Measurements from ENCODE around the gene FHAD1. TPM values are rescaled to one million over a fixed set of nuclear protein-coding genes. Genes with fewer than 3 reads are reported as not detected.

FHAD1 gene
- total RNA-seq, 4 donors from 2014 or later: 0.54 to 1.9 (median 0.75) TPM

DNA sequence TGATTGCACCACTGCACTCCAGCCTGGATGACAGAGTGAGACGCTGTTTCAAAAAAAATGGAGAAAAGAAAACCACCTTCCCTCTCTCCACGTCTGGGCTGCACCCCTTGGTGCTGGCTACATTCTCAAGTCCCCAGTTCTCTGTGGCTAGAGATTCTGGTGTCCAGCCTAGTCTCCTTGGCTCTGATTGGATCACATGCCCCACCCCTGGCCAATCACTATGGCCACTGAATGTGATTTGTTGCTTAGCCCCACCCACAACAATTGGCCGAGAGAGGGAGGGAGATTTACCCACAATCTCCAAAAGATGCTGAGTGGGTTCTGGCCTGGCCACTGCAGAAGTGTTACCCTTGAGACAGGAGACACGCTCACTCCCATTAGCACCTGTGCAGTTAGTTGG is 39.4 kb downstream of the FHAD1 start:
- no peak for DNase-seq
- Histone ChIP-seq H3K27me3 (no peaks in the 10 kb centered on the region), H3K9me3 (no peaks in the 10 kb centered on the region), H3K36me3 (no peaks in the 10 kb centered on the region), H3K4me1 (peaks cover 6 to 13% of the 10 kb centered on the region in 2 donors), H3K27ac (no peak overlapping the region), H3K4me3 (replicated peaks in 1 of 3) (no peak overlapping the region)
- intact Hi-C loops (cut with DNase I): no loop called here
- WGBS, 2 donors: 82 to 91% methylated on average over 4 of the region's 4 CpGs
- TF ChIP-seq, protein P1, sequence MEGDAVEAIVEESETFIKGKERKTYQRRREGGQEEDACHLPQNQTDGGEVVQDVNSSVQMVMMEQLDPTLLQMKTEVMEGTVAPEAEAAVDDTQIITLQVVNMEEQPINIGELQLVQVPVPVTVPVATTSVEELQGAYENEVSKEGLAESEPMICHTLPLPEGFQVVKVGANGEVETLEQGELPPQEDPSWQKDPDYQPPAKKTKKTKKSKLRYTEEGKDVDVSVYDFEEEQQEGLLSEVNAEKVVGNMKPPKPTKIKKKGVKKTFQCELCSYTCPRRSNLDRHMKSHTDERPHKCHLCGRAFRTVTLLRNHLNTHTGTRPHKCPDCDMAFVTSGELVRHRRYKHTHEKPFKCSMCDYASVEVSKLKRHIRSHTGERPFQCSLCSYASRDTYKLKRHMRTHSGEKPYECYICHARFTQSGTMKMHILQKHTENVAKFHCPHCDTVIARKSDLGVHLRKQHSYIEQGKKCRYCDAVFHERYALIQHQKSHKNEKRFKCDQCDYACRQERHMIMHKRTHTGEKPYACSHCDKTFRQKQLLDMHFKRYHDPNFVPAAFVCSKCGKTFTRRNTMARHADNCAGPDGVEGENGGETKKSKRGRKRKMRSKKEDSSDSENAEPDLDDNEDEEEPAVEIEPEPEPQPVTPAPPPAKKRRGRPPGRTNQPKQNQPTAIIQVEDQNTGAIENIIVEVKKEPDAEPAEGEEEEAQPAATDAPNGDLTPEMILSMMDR (IDR thresholded peaks at IDR 0.05): no peak
- no peak for TF ChIP-seq POLR2A (IDR thresholded peaks at IDR 0.05)

DNA sequence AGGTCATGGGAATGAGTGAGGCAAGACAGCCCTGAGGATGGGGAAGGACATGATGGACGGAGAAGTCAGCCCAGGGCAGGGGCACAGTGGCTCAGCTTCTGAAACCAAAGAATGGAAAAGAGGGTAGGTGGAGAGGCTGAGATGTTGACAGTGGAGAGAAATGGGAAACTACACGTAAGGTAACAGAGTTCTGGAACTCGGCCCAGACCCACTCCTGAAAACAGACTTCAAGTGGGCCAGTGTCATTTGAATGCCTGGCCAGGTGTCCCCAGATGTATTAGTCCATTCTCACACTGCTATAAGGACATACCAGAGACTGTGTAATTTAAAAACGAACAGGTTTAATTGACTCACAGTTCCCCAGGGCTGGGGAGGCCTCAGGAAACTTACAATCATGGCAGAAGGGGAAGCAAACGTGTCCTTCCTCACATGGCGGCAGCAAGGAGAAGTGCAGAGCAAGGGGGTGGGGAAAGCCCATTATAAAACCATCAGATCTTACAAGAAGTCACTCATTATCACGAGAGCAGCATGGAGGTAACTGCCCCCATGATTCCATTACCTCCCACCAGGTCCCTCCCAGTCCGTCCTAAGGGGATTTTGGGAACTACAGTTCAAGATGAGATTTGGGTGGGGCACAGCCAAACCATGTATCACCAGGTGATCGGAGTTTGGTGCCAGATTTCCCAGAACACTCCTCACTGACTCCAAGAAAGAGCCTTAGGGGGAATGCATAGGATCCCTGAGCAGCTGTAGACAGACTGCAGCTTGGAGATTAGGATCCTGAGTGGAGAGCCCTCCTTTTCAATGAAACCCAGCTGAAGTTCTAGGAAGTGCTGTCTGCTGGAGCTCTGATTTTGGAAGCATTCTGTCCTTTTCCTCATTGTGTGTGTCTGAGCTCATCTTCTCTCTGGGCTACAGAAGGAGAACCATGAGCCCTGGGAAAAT is 40.3 kb downstream of the FHAD1 start:
- Histone ChIP-seq H3K27ac (no peak overlapping the region), H3K9me3 (no peaks in the 10 kb centered on the region), H3K27me3 (no peaks in the 10 kb centered on the region), H3K4me3 (replicated peaks in 1 of 3) (no peak overlapping the region), H3K4me1 (peaks cover 6 to 13% of the 10 kb centered on the region in 2 donors), H3K36me3 (no peaks in the 10 kb centered on the region)
- WGBS, 2 donors: 61 to 75% methylated on average over 9 of the region's 9 CpGs
- intact Hi-C loops (cut with DNase I): no loop called here
- TF ChIP-seq, protein P1 (IDR thresholded peaks at IDR 0.05): no peak
- TF ChIP-seq POLR2A (IDR thresholded peaks at IDR 0.05): no peak
- peak; percentile 60 to 62 for DNase-seq

DNA sequence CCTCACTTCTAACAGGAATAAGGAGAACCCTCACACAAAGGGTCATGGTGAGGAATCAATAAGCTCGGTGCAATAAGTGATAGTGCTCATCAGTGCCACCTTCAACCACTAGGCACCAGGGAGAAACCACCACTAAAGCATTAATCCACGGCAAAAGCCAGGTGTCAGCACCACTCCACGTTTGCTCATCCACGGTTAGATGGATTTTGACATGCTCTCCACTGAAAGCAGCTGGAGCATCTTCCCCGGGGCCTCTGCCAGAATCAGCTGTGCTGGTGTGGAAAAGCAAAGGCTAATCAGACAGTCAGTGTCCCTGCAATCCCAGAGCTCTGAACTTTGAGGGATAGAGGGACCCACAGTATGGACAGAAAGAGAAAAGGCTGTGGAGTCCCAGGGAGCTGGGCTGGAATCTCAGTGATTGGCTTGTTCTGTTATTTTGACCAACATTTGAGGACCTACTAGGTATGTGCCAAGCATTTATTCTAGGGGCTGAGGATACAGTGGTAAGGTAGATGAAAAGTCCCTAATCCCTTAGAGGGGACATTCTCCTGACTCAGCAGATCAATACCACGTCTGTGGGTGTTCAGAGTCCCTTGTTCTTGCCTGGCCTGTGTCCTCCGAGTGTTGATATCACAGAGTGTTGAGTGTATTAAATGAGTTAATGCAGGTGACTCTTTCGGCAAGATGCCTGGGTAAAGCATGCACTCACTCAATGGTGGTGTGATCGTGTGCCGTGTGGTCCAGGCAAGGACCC is 41.3 kb downstream of the FHAD1 start:
- no peak overlapping the region for H3K4me3 ChIP-seq (replicated peaks in 1 of 3)
- intact Hi-C loops (cut with DNase I): no loop called here
- no peaks in the 10 kb centered on the region for H3K9me3 ChIP-seq
- DNase-seq: no peak
- no peaks in the 10 kb centered on the region for H3K36me3 ChIP-seq
- WGBS, 2 donors: 82 to 83% methylated on average over 10 of the region's 10 CpGs
- TF ChIP-seq, protein P1 (IDR thresholded peaks at IDR 0.05): no peak
- TF ChIP-seq POLR2A (IDR thresholded peaks at IDR 0.05): no peak
- H3K27me3 ChIP-seq: no peaks in the 10 kb centered on the region
- peaks cover 6 to 13% of the 10 kb centered on the region in 2 donors for H3K4me1 ChIP-seq
- no peak overlapping the region for H3K27ac ChIP-seq

DNA sequence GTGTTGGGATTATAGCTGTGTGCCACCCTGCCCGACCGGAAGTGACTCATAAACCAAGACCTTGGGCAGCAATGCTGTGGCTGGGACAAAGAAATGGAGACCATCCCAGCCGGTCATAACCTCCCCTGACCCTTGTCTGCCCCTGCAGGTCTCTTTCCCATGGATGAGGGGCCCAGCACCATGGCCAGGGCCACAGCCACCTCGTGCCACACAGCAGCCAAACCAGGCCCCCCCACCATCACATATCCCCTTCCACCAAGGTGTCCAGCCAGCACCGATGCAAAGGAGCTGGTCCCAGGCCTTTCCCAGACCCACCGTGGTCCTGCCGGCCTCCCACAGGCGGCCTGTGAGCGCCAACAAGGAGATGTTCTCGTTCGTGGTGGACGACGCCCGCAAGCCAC is 42.2 kb downstream of the FHAD1 start:
- 86 to 88% methylated on average over 13 of the region's 14 CpGs for WGBS, 2 donors
- TF ChIP-seq, protein P1 (IDR thresholded peaks at IDR 0.05): no peak
- TF ChIP-seq POLR2A (IDR thresholded peaks at IDR 0.05): no peak
- intact Hi-C loops (cut with DNase I): no loop called here

More for the DNA sequence above, 42.2 kb downstream of the FHAD1 start:
- H3K4me3 ChIP-seq (replicated peaks in 1 of 3): no peak overlapping the region
- H3K27ac ChIP-seq: no peak overlapping the region
- H3K27me3 ChIP-seq: no peaks in the 10 kb centered on the region
- H3K9me3 ChIP-seq: no peaks in the 10 kb centered on the region
- H3K36me3 ChIP-seq: no peaks in the 10 kb centered on the region
- DNase-seq: no peak
- H3K4me1 ChIP-seq: peaks cover 6 to 13% of the 10 kb centered on the region in 2 donors

Measured in thyroid gland (tissue), 4 donors.